NCI-H1105 (cell line): ENCODE results near the gene NBDY.

Experiments used
- DNase-seq: peaks from one replicate; lab custom pipeline; 2025; lab: John Stamatoyannopoulos, UW

Gene NBDY

DNA sequence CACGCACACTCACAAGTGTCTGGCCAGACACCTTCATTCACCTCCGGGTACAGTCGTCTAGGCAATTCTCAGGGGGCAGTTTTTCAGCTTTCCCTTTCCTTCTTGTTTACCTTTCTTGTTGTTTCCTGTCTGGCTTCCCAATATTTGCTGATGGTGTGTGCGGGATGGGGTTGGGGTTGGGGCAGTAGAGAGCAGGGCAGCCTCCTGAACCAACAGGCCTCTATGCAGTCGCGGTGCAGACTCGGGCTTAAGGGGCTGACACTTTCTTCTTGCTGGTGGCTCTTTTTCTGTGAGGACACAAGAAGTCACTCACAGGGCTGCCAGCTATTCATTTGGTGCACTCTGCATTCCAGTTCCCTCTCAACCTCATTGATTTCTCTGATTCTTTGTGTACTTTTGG is 56.4 kb downstream of the NBDY start:
- DNase-seq: no peak

- no peak for DNase-seq
Measured at GRCh38 chrX:56786889-56787733, 58.1 kb downstream of the NBDY start.

DNA sequence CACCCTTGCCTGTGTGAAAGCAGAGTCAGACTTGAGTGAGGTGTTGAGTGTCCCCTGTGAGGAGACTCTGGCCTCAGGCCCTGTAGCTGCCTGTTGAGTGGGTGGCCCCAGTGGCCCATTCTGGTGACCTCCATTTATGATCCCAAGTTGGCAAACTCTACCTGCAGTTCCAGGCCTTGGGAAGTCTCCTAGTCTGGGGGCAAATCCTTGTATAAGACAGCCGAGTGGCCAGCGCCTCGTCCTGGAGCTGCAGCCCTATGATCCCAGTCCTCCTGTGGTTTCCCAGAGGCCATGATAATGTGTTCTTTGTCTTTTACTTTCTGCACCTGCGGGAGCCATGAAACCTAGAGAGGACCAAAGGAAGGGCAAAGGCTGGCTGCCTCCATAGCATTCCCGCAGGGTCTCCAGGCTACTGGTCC is 58.7 kb downstream of the NBDY start:
- DNase-seq: no peak

GRCh38 chrX:56788229-56788628 is 59.2 kb downstream of the NBDY start:
- no peak for DNase-seq

- no peak for DNase-seq
Measured at GRCh38 chrX:56788717-56789122, 59.7 kb downstream of the NBDY start.

DNA sequence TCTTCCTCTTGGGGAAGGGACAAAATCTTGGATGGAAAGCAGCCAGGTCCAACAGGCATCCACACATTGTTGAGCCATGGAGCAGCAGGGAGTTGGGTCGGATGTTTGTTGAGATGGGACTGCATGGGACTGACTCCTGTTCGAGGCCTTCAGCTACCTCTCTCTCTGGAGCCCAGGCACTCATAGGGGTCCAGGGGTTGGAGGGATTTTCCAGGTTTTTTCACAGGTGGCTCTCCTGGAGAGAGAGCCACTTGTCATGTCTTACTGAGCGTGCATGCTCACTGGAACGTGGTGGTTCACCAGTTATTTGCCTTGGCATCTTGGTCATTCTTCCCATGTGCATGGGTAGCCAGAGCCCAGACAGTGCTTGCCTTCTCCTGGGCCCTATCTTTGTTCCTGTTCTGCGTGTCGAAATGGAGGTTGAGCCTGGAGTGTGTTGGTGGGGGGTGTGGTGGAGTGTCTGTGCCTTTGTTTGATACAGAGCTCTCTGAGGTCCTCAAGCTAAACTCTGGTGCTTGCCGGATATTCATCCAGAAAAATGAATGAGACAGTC is 60.6 kb downstream of the NBDY start:
- DNase-seq: no peak

DNA sequence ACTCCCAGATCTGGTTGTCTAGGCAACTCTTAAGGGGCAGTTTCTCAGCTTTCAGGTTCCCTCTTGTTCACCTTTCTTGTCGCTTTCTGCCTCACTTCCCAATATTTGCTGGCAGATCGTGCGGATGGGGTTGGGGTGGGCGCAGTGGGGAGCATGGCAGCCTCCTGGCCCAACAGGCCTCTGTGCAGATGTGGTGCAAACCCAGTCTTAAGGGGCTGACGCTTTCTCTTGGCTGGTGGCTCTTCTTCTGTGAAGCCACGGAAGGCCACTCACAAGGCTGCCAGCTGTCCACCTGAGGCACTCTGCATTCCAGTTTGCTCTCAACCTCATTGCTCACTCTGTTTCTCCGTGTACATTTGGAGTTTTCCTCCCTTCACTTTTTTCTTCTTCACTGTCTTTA is 61.7 kb downstream of the NBDY start:
- DNase-seq: no peak

GRCh38 chrX:56791456-56791855 is 62.4 kb downstream of the NBDY start:
- DNase-seq: no peak

DNA sequence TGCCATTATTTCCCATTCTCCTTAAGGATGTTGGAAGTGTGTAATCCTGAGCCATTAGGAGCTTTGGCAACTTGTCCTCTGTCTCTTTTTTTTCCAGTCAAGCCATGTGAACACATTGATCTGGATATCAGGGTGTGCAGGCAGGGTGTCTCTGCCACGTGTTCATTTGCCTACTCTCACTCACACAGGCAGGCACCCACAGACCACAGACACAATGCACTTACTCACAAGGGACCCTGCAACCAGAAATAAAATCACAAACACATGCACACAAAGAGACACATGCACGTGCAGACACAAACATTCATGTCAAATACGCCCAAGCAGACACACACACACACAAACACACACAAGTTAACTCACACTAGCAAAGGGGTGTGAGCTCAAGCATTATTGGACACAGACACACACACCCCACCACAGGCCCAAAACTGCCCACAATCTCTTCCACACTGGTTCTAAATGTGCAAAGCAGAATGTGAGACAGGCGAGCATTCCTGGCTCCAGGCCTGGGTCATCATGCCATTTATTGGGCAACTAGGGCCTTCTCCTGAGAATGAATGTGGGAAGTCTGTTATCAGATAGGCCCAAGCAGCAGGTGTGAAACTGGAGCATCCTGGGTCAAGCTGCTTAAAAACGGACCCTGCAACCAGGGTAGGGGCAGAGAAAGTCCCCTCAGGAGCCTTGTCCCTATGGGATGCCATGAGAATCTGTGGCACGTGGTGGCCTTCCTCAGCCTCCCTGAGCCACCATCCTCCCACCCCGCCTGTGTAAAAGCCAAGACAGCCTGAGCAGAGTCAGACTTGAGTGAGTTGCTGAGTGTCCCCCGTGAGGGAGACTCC is 63.4 kb downstream of the NBDY start:
- no peak for DNase-seq

DNA sequence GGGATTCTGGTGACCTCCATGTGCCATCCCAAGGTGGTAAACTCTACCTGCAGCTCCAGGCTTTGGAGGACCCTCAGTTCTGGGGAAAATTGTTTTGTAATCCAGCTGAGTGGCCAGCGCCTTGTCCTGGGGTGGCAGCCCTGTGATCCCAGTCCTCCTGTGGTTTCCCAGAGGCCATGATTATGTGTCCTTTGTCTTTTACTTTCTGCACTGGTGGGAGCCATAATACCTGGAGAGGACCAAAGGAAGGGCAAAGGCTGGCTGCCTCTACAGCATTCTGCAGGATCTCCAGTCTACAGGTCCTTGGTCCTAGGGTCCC is 64.0 kb downstream of the NBDY start:
- no peak for DNase-seq

DNA sequence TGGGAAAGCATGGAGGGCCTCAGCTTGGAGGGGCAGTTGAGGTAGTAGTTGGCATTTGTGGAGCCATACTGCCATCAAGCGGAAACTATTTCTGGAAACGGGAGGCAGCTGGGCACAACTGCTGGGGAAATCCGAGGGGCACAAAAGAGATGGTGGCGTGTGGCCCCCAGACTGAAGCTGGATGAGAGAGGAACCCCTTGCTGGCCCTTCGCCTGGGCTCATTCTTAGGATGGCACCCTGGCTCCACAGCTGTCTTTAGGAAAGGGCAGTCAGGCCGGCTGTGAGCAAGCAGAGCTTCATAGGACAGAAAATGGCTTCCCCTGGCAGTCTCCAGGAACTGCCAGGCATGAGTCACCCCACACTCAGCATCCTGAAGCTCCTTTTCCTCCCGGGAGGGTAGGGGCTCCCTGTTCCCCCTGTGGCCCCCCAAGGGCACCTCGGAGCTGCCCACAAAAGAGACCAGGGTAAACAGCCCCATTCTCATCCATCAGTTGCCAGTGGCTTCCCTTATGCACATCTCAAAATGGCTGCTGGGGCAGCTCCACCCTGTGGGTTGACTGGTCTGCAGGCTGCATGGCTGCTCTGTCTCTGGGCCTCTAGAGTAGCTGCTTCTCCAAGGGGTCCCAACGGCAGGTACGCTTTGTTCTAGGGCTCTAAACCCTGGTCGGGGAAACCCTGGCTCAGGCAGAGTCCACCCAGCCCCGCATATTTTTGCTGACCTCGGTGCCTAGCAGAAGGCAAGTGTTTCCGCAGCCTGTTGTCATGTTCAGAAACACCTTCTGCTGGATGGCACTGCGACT is 64.7 kb downstream of the NBDY start:
- no peak for DNase-seq

DNA sequence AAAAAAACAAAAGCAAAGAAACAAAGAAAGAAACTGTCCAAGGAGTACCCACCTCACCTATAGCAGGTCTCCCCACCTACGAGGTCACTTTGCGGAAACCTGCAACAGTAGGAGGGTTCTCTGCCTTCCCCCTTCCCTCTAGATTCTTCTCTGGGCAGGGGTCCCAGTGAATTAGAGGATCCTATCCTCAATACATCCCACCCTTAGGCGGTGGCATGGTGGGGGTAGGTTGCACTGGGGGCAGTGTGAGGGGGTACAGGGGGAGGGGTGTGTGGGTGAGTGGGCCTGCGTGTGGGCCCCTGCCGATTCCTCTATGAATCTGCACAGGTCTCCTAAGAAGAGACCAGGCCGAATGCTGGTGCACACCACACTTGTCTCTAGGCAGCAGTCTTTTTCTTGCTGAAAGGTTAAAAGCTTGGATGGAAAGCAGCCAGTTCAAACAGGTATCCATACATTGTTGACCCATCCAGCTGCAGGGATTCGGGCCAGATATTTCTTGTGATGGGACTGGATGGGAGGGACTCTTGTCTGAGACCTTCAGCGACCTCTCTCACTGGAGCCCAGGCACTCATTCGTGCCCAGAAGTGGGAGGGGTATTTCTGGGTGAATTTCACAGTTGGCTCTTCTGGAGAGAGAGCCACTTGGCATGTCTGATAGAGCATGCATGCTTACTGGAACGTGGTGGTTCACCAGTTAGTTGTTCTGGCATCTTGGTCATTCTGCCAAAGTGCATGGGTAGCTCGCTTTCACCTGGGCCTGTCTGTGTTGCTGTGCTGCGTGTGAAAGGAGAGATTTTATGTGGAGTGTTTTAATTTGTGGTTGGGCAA is 65.6 kb downstream of the NBDY start:
- DNase-seq: no peak

- no peak for DNase-seq
Measured at GRCh38 chrX:56795309-56795868, 66.3 kb downstream of the NBDY start.

- no peak for DNase-seq
Measured at GRCh38 chrX:56796641-56797395, 67.8 kb downstream of the NBDY start.

GRCh38 chrX:56797574-56798338 is 68.7 kb downstream of the NBDY start:
- DNase-seq: no peak

DNA sequence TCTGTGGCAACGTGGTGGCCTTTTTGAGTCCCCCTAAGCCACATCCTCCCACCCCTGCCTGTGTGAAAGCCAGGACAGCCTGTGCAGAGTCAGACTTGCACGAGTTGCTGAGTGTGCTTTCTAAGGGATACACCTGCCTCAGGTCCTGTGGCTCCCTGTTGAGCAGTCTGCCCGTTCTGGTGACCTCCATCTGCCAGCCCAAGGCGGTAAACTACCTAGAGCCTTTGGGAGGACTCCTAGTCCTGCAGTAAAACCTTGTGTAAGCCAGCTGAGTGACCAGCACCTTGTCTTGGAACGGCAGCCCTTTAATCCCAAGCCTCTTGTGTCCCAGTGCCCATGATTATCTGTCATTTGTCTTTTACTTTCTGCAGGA is 69.3 kb downstream of the NBDY start:
- DNase-seq: no peak

- DNase-seq: no peak
Measured at GRCh38 chrX:56798866-56799758, 70.1 kb downstream of the NBDY start.

GRCh38 chrX:56800307-56800706 is 71.3 kb downstream of the NBDY start:
- DNase-seq: no peak

- DNase-seq: no peak
Measured at GRCh38 chrX:56800801-56801200, 71.8 kb downstream of the NBDY start.
